HUES6 (cell line): ENCODE results near the gene KRTAP10-6.
"Not testable (repeated sequence)": the region's sequence is repeated elsewhere in the genome, so short reads cannot be mapped to it uniquely, and the experiment has no call there.

ENCODE experiments used
- H3K27ac ChIP-seq: 2 replicates; pipeline ENCODE4 v1.7.0; 2013; ENCODE audit warnings: low read depth, mild to moderate bottlenecking, low read length, inconsistent platforms
- H3K27me3 ChIP-seq: 2 replicates; pipeline ENCODE4 v1.6.1; 2013; ENCODE audit warnings: low read length; ENCODE audit not compliant: control insufficient read depth, insufficient read depth
- H3K36me3 ChIP-seq: 2 replicates; pipeline ENCODE4 v1.6.1; 2013; ENCODE audit warnings: low read length; ENCODE audit not compliant: control insufficient read depth, insufficient read depth
- H3K4me1 ChIP-seq: 2 replicates; pipeline ENCODE4 v1.6.1; 2013; ENCODE audit warnings: low read length; ENCODE audit not compliant: control insufficient read depth, insufficient read depth
- H3K4me3 ChIP-seq: 2 replicates; pipeline ENCODE4 v1.5.1; 2013; ENCODE audit warnings: low read depth, low read length
- H3K9ac ChIP-seq: one replicate; pipeline ENCODE4 v1.6.1; 2013; ENCODE audit warnings: mild to moderate bottlenecking, low read length
- H3K9me3 ChIP-seq: 2 replicates; pipeline ENCODE4 v1.6.1; 2013; ENCODE audit warnings: low read depth, low read length; ENCODE audit not compliant: control insufficient read depth, insufficient read depth

Gene KRTAP10-6

GRCh38 chr21:44583800-44584147 lies 8.5 kb downstream of the KRTAP10-6 start:
- H3K4me1 ChIP-seq: no peaks in the 10 kb centered on the region
- H3K36me3 ChIP-seq: no peaks in the 10 kb centered on the region
- H3K9me3 ChIP-seq: peaks cover 12% of the 10 kb centered on the region
- H3K9ac ChIP-seq: no peak overlapping the region
- H3K27me3 ChIP-seq: no peaks in the 10 kb centered on the region
- H3K4me3 ChIP-seq: no peak overlapping the region
- no peak overlapping the region for H3K27ac ChIP-seq

- Histone ChIP-seq H3K4me1 (no peaks in the 10 kb centered on the region), H3K4me3 (no peak overlapping the region), H3K9ac (no peak overlapping the region), H3K27ac (no peak overlapping the region), H3K36me3 (no peaks in the 10 kb centered on the region), H3K9me3 (peaks cover 12% of the 10 kb centered on the region), H3K27me3 (no peaks in the 10 kb centered on the region)
Measured at GRCh38 chr21:44583089-44583799, 9.1 kb downstream of the KRTAP10-6 start.

- Histone ChIP-seq H3K27ac (no peak overlapping the region), H3K27me3 (no peaks in the 10 kb centered on the region), H3K9me3 (peaks cover 16% of the 10 kb centered on the region), H3K4me1 (no peaks in the 10 kb centered on the region), H3K9ac (no peak overlapping the region), H3K36me3 (no peaks in the 10 kb centered on the region), H3K4me3 (no peak overlapping the region)
Measured at GRCh38 chr21:44582055-44582454, 10.2 kb downstream of the KRTAP10-6 start.

- H3K9me3 ChIP-seq: peaks cover 20% of the 10 kb centered on the region
Measured at GRCh38 chr21:44581158-44581557, 11.1 kb downstream of the KRTAP10-6 start.

GRCh38 chr21:44580231-44580821 lies 12.0 kb downstream of the KRTAP10-6 start, which contains the start of gene KRTAP10-5:
TSS of gene KRTAP10-5 (minus strand) at chr21:44580604. CDS start at chr21:44580578, 26 bp downstream.
- H3K27ac ChIP-seq: not testable (repeated sequence)
- peaks cover 17% of the 10 kb centered on the region for H3K9me3 ChIP-seq

More at GRCh38 chr21:44581158-44581557, 11.1 kb downstream of the KRTAP10-6 start:
- no peaks in the 10 kb centered on the region for H3K27me3 ChIP-seq
- H3K4me1 ChIP-seq: no peaks in the 10 kb centered on the region
- no peak overlapping the region for H3K27ac ChIP-seq
- H3K9ac ChIP-seq: no peak overlapping the region
- H3K4me3 ChIP-seq: no peak overlapping the region
- H3K36me3 ChIP-seq: no peaks in the 10 kb centered on the region

GRCh38 chr21:44579833-44580144 lies 12.5 kb downstream of the KRTAP10-6 start:
- H3K27me3 ChIP-seq: no peaks in the 10 kb centered on the region
- 0 out of 2 replicates have a peak, but pooled peaks cover 4% of the 10 kb centered on the region for H3K4me1 ChIP-seq
- no peaks in the 10 kb centered on the region for H3K36me3 ChIP-seq
- no peak overlapping the region for H3K9ac ChIP-seq
- H3K27ac ChIP-seq: no peak overlapping the region
- H3K4me3 ChIP-seq: no peak overlapping the region
- peaks cover 17% of the 10 kb centered on the region for H3K9me3 ChIP-seq

More at GRCh38 chr21:44580231-44580821, 12.0 kb downstream of the KRTAP10-6 start, which contains the start of gene KRTAP10-5:
- H3K27me3 ChIP-seq, H3K4me1 ChIP-seq, H3K36me3 ChIP-seq, H3K9ac ChIP-seq, H3K4me3 ChIP-seq: not testable (repeated sequence)

GRCh38 chr21:44579056-44579832 lies 13.1 kb downstream of the KRTAP10-6 start:
- no peak overlapping the region for H3K4me3 ChIP-seq
- no peak overlapping the region for H3K9ac ChIP-seq
- no peak overlapping the region for H3K27ac ChIP-seq
- 0 out of 2 replicates have a peak, but pooled peaks cover 5% of the 10 kb centered on the region for H3K4me1 ChIP-seq
- peaks cover 17% of the 10 kb centered on the region for H3K9me3 ChIP-seq
- no peaks in the 10 kb centered on the region for H3K27me3 ChIP-seq
- H3K36me3 ChIP-seq: no peaks in the 10 kb centered on the region

GRCh38 chr21:44578371-44579055 lies 13.8 kb downstream of the KRTAP10-6 start:
- H3K27me3 ChIP-seq: no peaks in the 10 kb centered on the region
- no peaks in the 10 kb centered on the region for H3K36me3 ChIP-seq
- H3K9ac ChIP-seq: no peak overlapping the region
- H3K4me3 ChIP-seq: no peak overlapping the region
- peaks cover 17% of the 10 kb centered on the region for H3K9me3 ChIP-seq
- H3K4me1 ChIP-seq: 0 out of 2 replicates have a peak, but pooled peaks cover 5% of the 10 kb centered on the region
- no peak overlapping the region for H3K27ac ChIP-seq

- H3K4me1 ChIP-seq: 0 out of 2 replicates have a peak, but pooled peaks cover 5% of the 10 kb centered on the region
- no peak overlapping the region for H3K27ac ChIP-seq
- H3K9ac ChIP-seq: no peak overlapping the region
- peaks cover 25% of the 10 kb centered on the region for H3K9me3 ChIP-seq
- no peaks in the 10 kb centered on the region for H3K27me3 ChIP-seq
- no peaks in the 10 kb centered on the region for H3K36me3 ChIP-seq
- no peak overlapping the region for H3K4me3 ChIP-seq
Measured at GRCh38 chr21:44576025-44576420, 16.3 kb downstream of the KRTAP10-6 start.

- H3K36me3 ChIP-seq: no peaks in the 10 kb centered on the region
- no peak overlapping the region for H3K4me3 ChIP-seq
- H3K4me1 ChIP-seq: 0 out of 2 replicates have a peak, but pooled peaks cover 5% of the 10 kb centered on the region
- peaks cover 24% of the 10 kb centered on the region for H3K9me3 ChIP-seq
- no peak overlapping the region for H3K27ac ChIP-seq
- no peaks in the 10 kb centered on the region for H3K27me3 ChIP-seq
- no peak overlapping the region for H3K9ac ChIP-seq
Measured at GRCh38 chr21:44575307-44576024, 16.8 kb downstream of the KRTAP10-6 start.
